Daoy (cell line): ENCODE data around the gene C1QBP. TPM values are rescaled to one million over a fixed set of nuclear protein-coding genes. Genes with fewer than 3 reads are reported as not detected.

ENCODE experiments used
- total RNA-seq: library from RNA; depleted of rRNA; stranded (reverse); fragments of >200 nt; shearing (Covaris generic); gene quantifications from 2 replicates; pipeline ENCODE4 v1.2.3, GENCODE V29; 2014; rRNA removed

Gene C1QBP
- total RNA-seq, 1 experiment from 2014 or later, result 709 TPM

Other genes with a start within 250 kb of the C1QBP start
- 4.5 and 6.5 TPM in 2 replicates for gene ZNF594, start 247.3 kb downstream of the C1QBP start, total RNA-seq
- gene SCIMP, start 204.3 kb downstream of the C1QBP start, total RNA-seq, result not detected in 2 replicates
- gene RABEP1, start 156.9 kb downstream of the C1QBP start, total RNA-seq, result 36.9 and 45.7 TPM in 2 replicates
- gene NUP88, start 19.5 kb downstream of the C1QBP start, total RNA-seq, result 192 and 198 TPM in 2 replicates
- 100.0 and 119 TPM in 2 replicates for gene RPAIN, start 19.0 kb downstream of the C1QBP start, total RNA-seq
- 8.9 and 10.9 TPM in 2 replicates for gene DHX33, start 29.8 kb upstream of the C1QBP start, total RNA-seq
- gene DERL2, start 47.0 kb upstream of the C1QBP start, total RNA-seq, result 53.5 and 54.1 TPM in 2 replicates
- 19.9 and 27.3 TPM in 2 replicates for gene MIS12, start 47.4 kb upstream of the C1QBP start, total RNA-seq
- 38.9 and 41.6 TPM in 2 replicates for gene NLRP1, start 145.4 kb upstream of the C1QBP start, total RNA-seq